Tibial nerve (tissue), 4 donors: ENCODE data around the gene DLX1. TPM values are rescaled to one million over a fixed set of nuclear protein-coding genes. Genes with fewer than 3 reads are reported as not detected.

ENCODE experiments used
- DNase-seq, 2 donors: peaks; one replicate each; pipeline ENCODE4 v3.0.0-alpha.2; 2019; ENCODE audit warnings: low spot score in 2 of 2
- H3K27ac ChIP-seq, 4 donors: fragments of 200-600 bp; sonication (generic) in 3 of 4; one replicate each; pipeline ENCODE4 v1.5.1; 2017 to 2019; ENCODE audit warnings: mild to moderate bottlenecking in 1 of 4
- H3K27me3 ChIP-seq, 2 donors: fragments of 200-600 bp; sonication (generic) in 1 of 2; one replicate each; pipeline versions ENCODE4 v1.5.1 to v1.6.0; 2017 to 2019
- H3K36me3 ChIP-seq, 3 donors: fragments of 200-600 bp; sonication (generic); one replicate each; pipeline ENCODE4 v1.5.1; 2018 to 2019
- H3K4me1 ChIP-seq, 4 donors: fragments of 200-600 bp; sonication (generic) in 3 of 4; one replicate each; pipeline ENCODE4 v1.5.1; 2017 to 2019
- H3K4me3 ChIP-seq, 4 donors: fragments of 200-600 bp; sonication (generic) in 3 of 4; one replicate each; pipeline ENCODE4 v1.5.1; 2017 to 2019; ENCODE audit warnings: mild to moderate bottlenecking in 1 of 4, moderate library complexity in 1 of 4
- H3K9me3 ChIP-seq, 4 donors: fragments of 200-600 bp; sonication (generic) in 3 of 4; one replicate each; pipeline ENCODE4 v1.5.1; 2017 to 2019
- CTCF ChIP-seq, 5 experiments: fragments of 200-600 bp in 3 of 5; fragments of 450-650 bp in 2 of 5; sonication (generic) in 3 of 5; IDR thresholded peaks; one replicate each; pipeline ENCODE4 v1.5.1; 2016 to 2019; ENCODE audit warnings: antibody characterized with exemption in 5 of 5, mild to moderate bottlenecking in 3 of 5, moderate library complexity in 2 of 5
- EP300 ChIP-seq, 2 donors: sonication (generic); formaldehyde crosslinking; IDR thresholded peaks; one replicate each; pipeline ENCODE4 v1.6.1; 2017; ENCODE audit warnings: antibody characterized with exemption in 2 of 2, mild to moderate bottlenecking in 1 of 2
- POLR2A ChIP-seq, 2 donors: fragments of 450-650 bp; IDR thresholded peaks; one replicate each; pipeline ENCODE4 v1.6.1; 2017; ENCODE audit warnings: antibody characterized with exemption in 2 of 2, mild to moderate bottlenecking in 2 of 2, moderate library complexity in 2 of 2
- WGBS, 2 donors: methylation state at CpG; one replicate each; pipeline ENCODE4 v1.1.5; 2018; 5-methylcytosine and 5-hydroxymethylcytosine counted together
- total RNA-seq, 4 donors: library from RNA; depleted of rRNA; stranded (reverse); fragments of >200 nt; gene quantifications; one replicate each; pipeline ENCODE4 v1.1.0, GENCODE V29; 2016

The DLX1 gene
- total RNA-seq, 4 donors from 2014 or later = 0.44 TPM; not detected in 3

- TF ChIP-seq EP300 (IDR thresholded peaks at IDR 0.05) (no peak), CTCF (IDR thresholded peaks at IDR 0.05) (no peak), POLR2A (IDR thresholded peaks at IDR 0.05) (no peak)
- Histone ChIP-seq H3K9me3 (no peaks in the 10 kb centered on the region), H3K4me1 (peaks cover 0 to 87% (median 68%) of the 10 kb centered on the region in 4 donors), H3K27me3 (peaks cover 18 to 100% of the 10 kb centered on the region in 2 donors), H3K36me3 (no peaks in the 10 kb centered on the region), H3K4me3 (peak overlapping the region; percentile 6 to 52 (median 24)), H3K27ac (peak overlapping the region in 2 of 4 donors; percentile 13 to 64)
- no peak for DNase-seq
- WGBS, 2 donors = 6 to 12% methylated on average over 30 to 52 of the region's 55 CpGs
Observed at GRCh38 chr2:172096626-172097547, 11.6 kb downstream of the DLX1 start.

GRCh38 chr2:172097557-172098131 is 12.3 kb downstream of the DLX1 start:
- Histone ChIP-seq H3K27ac (peak overlapping the region in 2 of 4 donors; percentile 13 to 64), H3K4me3 (no peak overlapping the region), H3K36me3 (no peaks in the 10 kb centered on the region), H3K4me1 (peaks cover 0 to 94% (median 74%) of the 10 kb centered on the region in 4 donors), H3K9me3 (no peaks in the 10 kb centered on the region), H3K27me3 (peaks cover 16 to 100% of the 10 kb centered on the region in 2 donors)
- DNase-seq = no peak
- 71 to 74% methylated on average over 9 of the region's 9 CpGs for WGBS, 2 donors
- no peak for TF ChIP-seq POLR2A (IDR thresholded peaks at IDR 0.05)
- no peak for TF ChIP-seq CTCF (IDR thresholded peaks at IDR 0.05)
- no peak for TF ChIP-seq EP300 (IDR thresholded peaks at IDR 0.05)

- TF ChIP-seq POLR2A (IDR thresholded peaks at IDR 0.05) (no peak), EP300 (IDR thresholded peaks at IDR 0.05) (no peak), CTCF (IDR thresholded peaks at IDR 0.05) (no peak)
- no peak overlapping the region for H3K4me3 ChIP-seq
- H3K9me3 ChIP-seq = no peaks in the 10 kb centered on the region
- H3K27me3 ChIP-seq = peaks cover 16 to 100% of the 10 kb centered on the region in 2 donors
- H3K36me3 ChIP-seq = no peaks in the 10 kb centered on the region
- DNase-seq = no peak
- peaks cover 0 to 100% (median 77%) of the 10 kb centered on the region in 4 donors for H3K4me1 ChIP-seq
- WGBS, 2 donors = 69 to 83% methylated on average over 1 of the region's 1 CpG
- no peak overlapping the region for H3K27ac ChIP-seq
Observed at GRCh38 chr2:172098287-172098649, 13.0 kb downstream of the DLX1 start.

- TF ChIP-seq EP300 (IDR thresholded peaks at IDR 0.05) (peak in 1 of 2 donors; percentile 44), POLR2A (IDR thresholded peaks at IDR 0.05) (no peak)
- no peaks in the 10 kb centered on the region for H3K9me3 ChIP-seq
- H3K4me1 ChIP-seq = peaks cover 0 to 100% (median 79%) of the 10 kb centered on the region in 4 donors
- H3K27ac ChIP-seq = peak overlapping the region in 1 of 4 donors; percentile 41
- no peak for DNase-seq
- 12 to 15% methylated on average over 42 to 54 of the region's 61 CpGs for WGBS, 2 donors
- no peaks in the 10 kb centered on the region for H3K36me3 ChIP-seq
- H3K4me3 ChIP-seq = peak overlapping the region; percentile 5 to 44 (median 24)
- H3K27me3 ChIP-seq = peaks cover 16 to 100% of the 10 kb centered on the region in 2 donors
Observed at GRCh38 chr2:172098650-172099471, 13.6 kb downstream of the DLX1 start.

- Histone ChIP-seq H3K4me1 (peaks cover 0 to 94% (median 74%) of the 10 kb centered on the region in 4 donors), H3K4me3 (peak overlapping the region in 2 of 4 donors; percentile 5 to 44), H3K9me3 (no peaks in the 10 kb centered on the region), H3K27me3 (peaks cover 16 to 100% of the 10 kb centered on the region in 2 donors), H3K36me3 (no peaks in the 10 kb centered on the region), H3K27ac (no peak overlapping the region)
- TF ChIP-seq POLR2A (IDR thresholded peaks at IDR 0.05) = no peak
- peak in 1 of 2 donors; percentile 3 for TF ChIP-seq EP300 (IDR thresholded peaks at IDR 0.05)
- DNase-seq = no peak
- 9 to 11% methylated on average over 13 of the region's 13 CpGs for WGBS, 2 donors
Observed at GRCh38 chr2:172099472-172100079, 14.3 kb downstream of the DLX1 start.
